PFSK-1 (cell line): ENCODE measurements around the gene PFDN4.

ENCODE experiments used
- FOXP2 ChIP-seq: optimal IDR thresholded peaks from 2 replicates; pipeline ENCODE3; 2011; ENCODE audit warnings: borderline replicate concordance, control low read depth, inconsistent platforms; ENCODE audit not compliant: insufficient read depth; ENCODE audit errors: extremely low read length, extremely low read depth
- POLR2AphosphoS5 ChIP-seq: IDR thresholded peaks from 2 replicates; pipeline ENCODE4 v1.6.1; 2012; ENCODE audit warnings: low read depth, mild to moderate bottlenecking, control low read depth, low read length, moderate library complexity
- REST ChIP-seq, 2 experiments: IDR thresholded peaks; 2 replicates each; pipeline versions ENCODE4 v1.6.1 to v1.8.0; 2011 to 2012; ENCODE audit warnings: low read depth in 2 of 2, low read length in 2 of 2, control low read depth in 1 of 2, inconsistent platforms in 1 of 2, mild to moderate bottlenecking in 1 of 2, moderate library complexity in 1 of 2; ENCODE audit not compliant: insufficient read depth in 1 of 2
- SIN3A ChIP-seq: IDR thresholded peaks from 2 replicates; pipeline ENCODE4 v1.6.1; 2012; ENCODE audit warnings: mild to moderate bottlenecking, low read length, moderate library complexity, borderline replicate concordance; ENCODE audit not compliant: insufficient read depth
- TAF1 ChIP-seq: IDR thresholded peaks from 2 replicates; pipeline ENCODE4 v1.6.1; 2012; ENCODE audit warnings: low read length, control low read depth, borderline replicate concordance; ENCODE audit not compliant: insufficient read depth

Gene PFDN4

GRCh38 chr20:54221996-54222890 lies 14.4 kb downstream of the PFDN4 start:
- no peak for TF ChIP-seq SIN3A
- no peak for TF ChIP-seq FOXP2
- no peak for TF ChIP-seq POLR2AphosphoS5
- TF ChIP-seq TAF1: no peak
- no peak for TF ChIP-seq REST (IDR thresholded peaks at IDR 0.05; ENCODE audit: insufficient read depth in 1 of 2, low read depth in 2 of 2, low read length in 2 of 2)

- TF ChIP-seq FOXP2 (no peak), TAF1 (no peak), REST (IDR thresholded peaks at IDR 0.05; ENCODE audit: insufficient read depth in 1 of 2, low read depth in 2 of 2, low read length in 2 of 2) (no peak)
These were observed 15.4 kb downstream of the PFDN4 start for GRCh38 chr20:54223285-54223684.

DNA sequence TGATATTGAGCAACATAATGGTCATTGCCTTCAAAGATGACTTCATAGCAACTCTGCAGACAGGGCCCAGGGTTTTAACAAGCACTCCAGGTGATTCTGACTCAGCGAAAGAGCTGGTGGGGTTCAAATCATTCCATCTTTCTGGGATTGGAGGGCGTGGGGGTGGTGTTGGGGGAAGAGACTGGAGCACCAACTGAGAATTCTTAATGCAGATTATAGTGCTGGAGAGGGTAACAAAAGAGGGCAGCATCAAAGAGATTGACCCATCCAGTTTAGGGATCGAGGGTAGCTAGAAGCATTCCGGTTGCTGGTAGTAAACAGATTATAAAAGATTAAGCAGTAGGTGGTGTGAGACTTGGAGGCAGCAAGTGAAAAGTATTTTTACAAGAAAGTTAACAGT lies 15.9 kb downstream of the PFDN4 start:
- TF ChIP-seq REST (IDR thresholded peaks at IDR 0.05; ENCODE audit: insufficient read depth in 1 of 2, low read depth in 2 of 2, low read length in 2 of 2) (no peak), SIN3A (no peak), POLR2AphosphoS5 (no peak), FOXP2 (no peak), TAF1 (no peak)

GRCh38 chr20:54227241-54227640 lies 19.4 kb downstream of the PFDN4 start:
- TF ChIP-seq TAF1 (no peak), SIN3A (no peak), FOXP2 (no peak), POLR2AphosphoS5 (no peak), REST (IDR thresholded peaks at IDR 0.05; ENCODE audit: insufficient read depth in 1 of 2, low read depth in 2 of 2, low read length in 2 of 2) (no peak)
